HepG2 (cell line): ENCODE measurements around the gene XAF1. TPM values are rescaled to one million over a fixed set of nuclear protein-coding genes. Genes with fewer than 3 reads are reported as not detected.

Source experiments
- BCL6 ChIP-seq: IDR thresholded peaks from 2 replicates; pipeline ENCODE4 v1.6.1; 2016; ENCODE audit warnings: missing genetic modification reagents, missing compliant biosample characterization
- CBX2 ChIP-seq, 2 experiments: fragments of 200-600 bp in 1 of 2; sonication (generic); formaldehyde crosslinking in 1 of 2; IDR thresholded peaks; 2 replicates each; pipeline versions ENCODE4 v1.7.0 to v1.8.1; 2018 to 2022; ENCODE audit warnings: low read depth in 2 of 2, low read length in 1 of 2, mild to moderate bottlenecking in 1 of 2, missing genetic modification reagents in 1 of 2
- ISL2 ChIP-seq: sonication (generic); formaldehyde crosslinking; IDR thresholded peaks from 2 replicates; pipeline ENCODE4 v1.5.0; 2020; ENCODE audit warnings: missing genetic modification reagents
- MBD4 ChIP-seq: IDR thresholded peaks from 2 replicates; pipeline ENCODE4 v1.6.1; 2012; ENCODE audit warnings: low read length, inconsistent platforms, borderline replicate concordance
- NFKBIZ ChIP-seq: IDR thresholded peaks from 2 replicates; pipeline ENCODE4 v1.6.1; 2018; ENCODE audit warnings: missing genetic modification reagents, missing compliant biosample characterization
- PITX1 ChIP-seq: sonication (generic); formaldehyde crosslinking; IDR thresholded peaks from 2 replicates; pipeline ENCODE4 v1.5.1; 2020; ENCODE audit warnings: mild to moderate bottlenecking, missing genetic modification reagents
- PPARG ChIP-seq: conservative IDR thresholded peaks from 2 replicates; pipeline ENCODE4 v1.6.1; 2016; ENCODE audit warnings: missing biosample characterization, missing genetic modification reagents
- SALL1 ChIP-seq: sonication (generic); formaldehyde crosslinking; IDR thresholded peaks from 2 replicates; pipeline ENCODE4 v1.8.0; 2022; ENCODE audit warnings: mild to moderate bottlenecking, missing genetic modification reagents
- SP1 ChIP-seq, 2 experiments: fragments of 450-650 bp in 1 of 2; sonication (generic) in 1 of 2; formaldehyde crosslinking in 1 of 2; IDR thresholded peaks; 2 replicates each; pipeline versions ENCODE4 v1.4.0 to v1.6.1; 2016 to 2020; ENCODE audit warnings: missing genetic modification reagents in 1 of 2
- ZKSCAN1 ChIP-seq: fragments of 150-350 bp; IDR thresholded peaks from 2 replicates; pipeline ENCODE4 v1.6.1; 2014; ENCODE audit warnings: low read length
- ZNF160 ChIP-seq: sonication (generic); formaldehyde crosslinking; IDR thresholded peaks from 2 replicates; pipeline ENCODE4 v1.8.0; 2022; ENCODE audit warnings: mild to moderate bottlenecking, inconsistent platforms, missing genetic modification reagents
- ZNF550 ChIP-seq: sonication (generic); formaldehyde crosslinking; IDR thresholded peaks from 2 replicates; pipeline ENCODE4 v1.4.0; 2020; ENCODE audit warnings: mild to moderate bottlenecking, missing genetic modification reagents, borderline replicate concordance
- ZSCAN21 ChIP-seq: sonication (generic); formaldehyde crosslinking; IDR thresholded peaks from 2 replicates; pipeline ENCODE4 v1.8.0; 2022; ENCODE audit warnings: mild to moderate bottlenecking, missing genetic modification reagents, moderate library complexity, borderline replicate concordance
- polyA plus RNA-seq, 8 experiments: library from polyadenylated mRNA; depleted of rRNA in 3 of 8; stranded (reverse) in 7 of 8; unstranded in 1 of 8; fragments of >200 nt; fragmentation: Illumina TruSeq in 4 of 8; extraction: Trizol in 4 of 8; gene quantifications; 2 replicates each; pipeline versions ENCODE4 v1.2.1 to v1.2.3, GENCODE V29; 2011 to 2016; ENCODE audit warnings: low read depth in 4 of 8, missing spikeins in 1 of 8, mixed read lengths in 1 of 8; ENCODE audit not compliant: insufficient read depth in 1 of 8
- total RNA-seq, 5 experiments: library from RNA; depleted of rRNA; stranded (reverse); fragments of >200 nt; fragmentation: Illumina TruSeq; extraction: Trizol; gene quantifications; 2 replicates each; pipeline ENCODE4 v1.2.3, GENCODE V29; 2016; ENCODE audit warnings: low read depth in 1 of 5
- TF ChIP-seq, protein P1 (sequence below): sonication (generic); formaldehyde crosslinking; IDR thresholded peaks from 2 replicates; pipeline ENCODE4 v1.5.0; 2020; ENCODE audit warnings: mild to moderate bottlenecking, missing genetic modification reagents
- TF ChIP-seq, protein P2 (sequence below): sonication (generic); formaldehyde crosslinking; IDR thresholded peaks from 2 replicates; pipeline ENCODE4 v1.4.0; 2020; ENCODE audit warnings: missing genetic modification reagents, borderline replicate concordance
- TF ChIP-seq, protein P3 (sequence below): IDR thresholded peaks from 2 replicates; pipeline ENCODE4 v1.4.0; 2020; ENCODE audit warnings: mild to moderate bottlenecking, missing genetic modification reagents

XAF1 gene
- total and polyA plus RNA-seq, 2 of the 13 experiments (the other 11 are each of a cell fraction or from before 2014, with no cell fraction given), result 1.2 to 2.4 TPM

DNA sequence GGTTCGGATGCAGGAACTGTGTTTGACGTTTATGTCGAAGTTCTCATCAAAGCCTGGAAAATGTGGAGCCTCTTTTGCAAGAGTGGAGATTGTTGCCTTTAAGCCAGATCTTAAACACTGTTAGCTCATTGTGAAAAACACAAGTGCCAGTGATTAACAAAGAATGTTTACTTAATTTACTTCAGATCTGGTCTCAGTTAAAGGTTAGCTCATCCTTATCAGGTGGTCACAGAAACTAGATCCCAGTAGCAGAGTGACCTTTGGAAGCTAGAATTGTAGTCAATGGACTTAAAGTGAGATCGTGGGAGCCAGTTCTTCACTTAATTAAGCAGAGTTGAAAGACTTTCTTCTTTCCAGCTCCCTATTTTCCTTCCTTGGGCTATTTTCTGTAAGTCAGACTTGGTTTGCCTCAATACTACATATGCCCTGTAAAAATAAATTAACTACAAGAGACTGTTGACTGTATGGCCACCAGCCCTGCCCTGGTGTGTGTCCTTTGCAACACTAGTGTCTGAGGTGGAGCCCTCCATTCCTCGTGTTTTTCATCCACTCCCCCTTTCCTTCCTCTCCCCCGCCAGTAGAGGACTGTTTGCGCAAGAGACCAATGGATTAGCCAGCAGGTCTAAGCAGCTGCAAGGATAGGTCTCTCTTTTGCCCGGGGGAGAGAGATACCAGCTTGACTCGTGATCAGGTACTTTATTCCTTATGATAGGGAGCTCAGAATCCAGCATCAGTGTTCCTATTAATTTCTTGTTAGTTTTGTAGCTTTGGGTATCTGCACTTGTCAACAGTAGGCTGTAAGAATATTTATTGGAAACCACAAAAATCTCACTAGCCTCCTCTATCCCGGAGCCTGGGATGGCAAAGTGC is 40.4 kb downstream of the XAF1 start (continued):
- TF ChIP-seq, protein P1, sequence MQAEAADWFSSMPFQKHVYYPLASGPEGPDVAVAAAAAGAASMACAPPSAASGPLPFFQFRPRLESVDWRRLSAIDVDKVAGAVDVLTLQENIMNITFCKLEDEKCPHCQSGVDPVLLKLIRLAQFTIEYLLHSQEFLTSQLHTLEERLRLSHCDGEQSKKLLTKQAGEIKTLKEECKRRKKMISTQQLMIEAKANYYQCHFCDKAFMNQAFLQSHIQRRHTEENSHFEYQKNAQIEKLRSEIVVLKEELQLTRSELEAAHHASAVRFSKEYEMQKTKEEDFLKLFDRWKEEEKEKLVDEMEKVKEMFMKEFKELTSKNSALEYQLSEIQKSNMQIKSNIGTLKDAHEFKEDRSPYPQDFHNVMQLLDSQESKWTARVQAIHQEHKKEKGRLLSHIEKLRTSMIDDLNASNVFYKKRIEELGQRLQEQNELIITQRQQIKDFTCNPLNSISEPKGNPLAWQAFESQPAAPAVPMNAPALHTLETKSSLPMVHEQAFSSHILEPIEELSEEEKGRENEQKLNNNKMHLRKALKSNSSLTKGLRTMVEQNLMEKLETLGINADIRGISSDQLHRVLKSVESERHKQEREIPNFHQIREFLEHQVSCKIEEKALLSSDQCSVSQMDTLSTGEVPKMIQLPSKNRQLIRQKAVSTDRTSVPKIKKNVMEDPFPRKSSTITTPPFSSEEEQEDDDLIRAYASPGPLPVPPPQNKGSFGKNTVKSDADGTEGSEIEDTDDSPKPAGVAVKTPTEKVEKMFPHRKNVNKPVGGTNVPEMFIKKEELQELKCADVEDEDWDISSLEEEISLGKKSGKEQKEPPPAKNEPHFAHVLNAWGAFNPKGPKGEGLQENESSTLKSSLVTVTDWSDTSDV, result no peak
- TF ChIP-seq, protein P2, sequence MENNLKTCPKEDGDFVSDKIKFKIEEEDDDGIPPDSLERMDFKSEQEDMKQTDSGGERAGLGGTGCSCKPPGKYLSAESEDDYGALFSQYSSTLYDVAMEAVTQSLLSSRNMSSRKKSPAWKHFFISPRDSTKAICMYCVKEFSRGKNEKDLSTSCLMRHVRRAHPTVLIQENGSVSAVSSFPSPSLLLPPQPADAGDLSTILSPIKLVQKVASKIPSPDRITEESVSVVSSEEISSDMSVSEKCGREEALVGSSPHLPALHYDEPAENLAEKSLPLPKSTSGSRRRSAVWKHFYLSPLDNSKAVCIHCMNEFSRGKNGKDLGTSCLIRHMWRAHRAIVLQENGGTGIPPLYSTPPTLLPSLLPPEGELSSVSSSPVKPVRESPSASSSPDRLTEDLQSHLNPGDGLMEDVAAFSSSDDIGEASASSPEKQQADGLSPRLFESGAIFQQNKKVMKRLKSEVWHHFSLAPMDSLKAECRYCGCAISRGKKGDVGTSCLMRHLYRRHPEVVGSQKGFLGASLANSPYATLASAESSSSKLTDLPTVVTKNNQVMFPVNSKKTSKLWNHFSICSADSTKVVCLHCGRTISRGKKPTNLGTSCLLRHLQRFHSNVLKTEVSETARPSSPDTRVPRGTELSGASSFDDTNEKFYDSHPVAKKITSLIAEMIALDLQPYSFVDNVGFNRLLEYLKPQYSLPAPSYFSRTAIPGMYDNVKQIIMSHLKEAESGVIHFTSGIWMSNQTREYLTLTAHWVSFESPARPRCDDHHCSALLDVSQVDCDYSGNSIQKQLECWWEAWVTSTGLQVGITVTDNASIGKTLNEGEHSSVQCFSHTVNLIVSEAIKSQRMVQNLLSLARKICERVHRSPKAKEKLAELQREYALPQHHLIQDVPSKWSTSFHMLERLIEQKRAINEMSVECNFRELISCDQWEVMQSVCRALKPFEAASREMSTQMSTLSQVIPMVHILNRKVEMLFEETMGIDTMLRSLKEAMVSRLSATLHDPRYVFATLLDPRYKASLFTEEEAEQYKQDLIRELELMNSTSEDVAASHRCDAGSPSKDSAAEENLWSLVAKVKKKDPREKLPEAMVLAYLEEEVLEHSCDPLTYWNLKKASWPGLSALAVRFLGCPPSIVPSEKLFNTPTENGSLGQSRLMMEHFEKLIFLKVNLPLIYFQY (CRISPR knock-in tag), result no peak
- TF ChIP-seq PITX1 (CRISPR knock-in tag) (peak; percentile 22; the same call in 1 of the 2 replicates), ZSCAN21 (CRISPR knock-in tag) (no peak), ZNF550 (CRISPR knock-in tag) (no peak), ISL2 (peak; percentile 59; the same call in 1 of the 2 replicates), ZKSCAN1 (no peak), MBD4 (no peak), SALL1 (CRISPR knock-in tag) (peak; percentile 32), ZNF160 (CRISPR knock-in tag) (no peak), CBX2 (IDR thresholded peaks at IDR 0.05; ENCODE audit: low read depth, low read length) (no peak), CBX2 (CRISPR knock-in tag; IDR thresholded peaks at IDR 0.05; ENCODE audit: low read depth) (no peak), SP1 (IDR thresholded peaks at IDR 0.05) (no peak), SP1 (CRISPR knock-in tag; IDR thresholded peaks at IDR 0.05) (no peak), NFKBIZ (no peak), BCL6 (peak; percentile 48; the same call in 1 of the 2 replicates), PPARG (CRISPR knock-in tag) (peak; percentile 35; the same call in 1 of the 2 replicates)
- TF ChIP-seq, protein P3, sequence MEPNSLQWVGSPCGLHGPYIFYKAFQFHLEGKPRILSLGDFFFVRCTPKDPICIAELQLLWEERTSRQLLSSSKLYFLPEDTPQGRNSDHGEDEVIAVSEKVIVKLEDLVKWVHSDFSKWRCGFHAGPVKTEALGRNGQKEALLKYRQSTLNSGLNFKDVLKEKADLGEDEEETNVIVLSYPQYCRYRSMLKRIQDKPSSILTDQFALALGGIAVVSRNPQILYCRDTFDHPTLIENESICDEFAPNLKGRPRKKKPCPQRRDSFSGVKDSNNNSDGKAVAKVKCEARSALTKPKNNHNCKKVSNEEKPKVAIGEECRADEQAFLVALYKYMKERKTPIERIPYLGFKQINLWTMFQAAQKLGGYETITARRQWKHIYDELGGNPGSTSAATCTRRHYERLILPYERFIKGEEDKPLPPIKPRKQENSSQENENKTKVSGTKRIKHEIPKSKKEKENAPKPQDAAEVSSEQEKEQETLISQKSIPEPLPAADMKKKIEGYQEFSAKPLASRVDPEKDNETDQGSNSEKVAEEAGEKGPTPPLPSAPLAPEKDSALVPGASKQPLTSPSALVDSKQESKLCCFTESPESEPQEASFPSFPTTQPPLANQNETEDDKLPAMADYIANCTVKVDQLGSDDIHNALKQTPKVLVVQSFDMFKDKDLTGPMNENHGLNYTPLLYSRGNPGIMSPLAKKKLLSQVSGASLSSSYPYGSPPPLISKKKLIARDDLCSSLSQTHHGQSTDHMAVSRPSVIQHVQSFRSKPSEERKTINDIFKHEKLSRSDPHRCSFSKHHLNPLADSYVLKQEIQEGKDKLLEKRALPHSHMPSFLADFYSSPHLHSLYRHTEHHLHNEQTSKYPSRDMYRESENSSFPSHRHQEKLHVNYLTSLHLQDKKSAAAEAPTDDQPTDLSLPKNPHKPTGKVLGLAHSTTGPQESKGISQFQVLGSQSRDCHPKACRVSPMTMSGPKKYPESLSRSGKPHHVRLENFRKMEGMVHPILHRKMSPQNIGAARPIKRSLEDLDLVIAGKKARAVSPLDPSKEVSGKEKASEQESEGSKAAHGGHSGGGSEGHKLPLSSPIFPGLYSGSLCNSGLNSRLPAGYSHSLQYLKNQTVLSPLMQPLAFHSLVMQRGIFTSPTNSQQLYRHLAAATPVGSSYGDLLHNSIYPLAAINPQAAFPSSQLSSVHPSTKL (CRISPR knock-in tag), result peak; percentile 55; the same call in 1 of the 2 replicates
